GM21390 (cell line): ENCODE measurements around the gene PTX3.

Source experiments
- ATAC-seq: cut with Tn5 transposase; IDR thresholded peaks from one replicate; pipeline ENCODE4 v1.9.1; 2021; ENCODE audit not compliant: unreplicated experiment

The PTX3 gene

GRCh38 chr3:157420606-157421130, 16.0 kb upstream of the PTX3 start:
- ATAC-seq = no peak

GRCh38 chr3:157423337-157423736, 13.3 kb upstream of the PTX3 start:
- ATAC-seq = no peak

GRCh38 chr3:157427901-157428300, 8.7 kb upstream of the PTX3 start:
- ATAC-seq = no peak

GRCh38 chr3:157428853-157429252, 7.8 kb upstream of the PTX3 start:
- ATAC-seq = no peak

GRCh38 chr3:157429708-157430107, 6.9 kb upstream of the PTX3 start:
- ATAC-seq = no peak

- ATAC-seq = no peak
Measured at GRCh38 chr3:157438194-157438730, 1.6 kb downstream of the PTX3 start.

GRCh38 chr3:157441102-157441624, 4.5 kb downstream of the PTX3 start:
- ATAC-seq = no peak

- ATAC-seq = no peak
Measured at GRCh38 chr3:157442729-157443128, 6.1 kb downstream of the PTX3 start.

GRCh38 chr3:157443905-157444796, 7.5 kb downstream of the PTX3 start:
- ATAC-seq = no peak

- ATAC-seq = no peak
Measured at GRCh38 chr3:157444797-157445184, 8.1 kb downstream of the PTX3 start.

GRCh38 chr3:157445857-157446256, 9.2 kb downstream of the PTX3 start:
- ATAC-seq = no peak

GRCh38 chr3:157447026-157447694, 10.5 kb downstream of the PTX3 start:
- no peak for ATAC-seq

GRCh38 chr3:157452097-157452496, 15.4 kb downstream of the PTX3 start:
- ATAC-seq = no peak

- no peak for ATAC-seq
Measured at GRCh38 chr3:157453824-157454223, 17.2 kb downstream of the PTX3 start.

GRCh38 chr3:157459706-157460105, 23.1 kb downstream of the PTX3 start:
- ATAC-seq = no peak

GRCh38 chr3:157460253-157460652, 23.6 kb downstream of the PTX3 start:
- no peak for ATAC-seq

GRCh38 chr3:157463816-157464215, 27.2 kb downstream of the PTX3 start:
- ATAC-seq = no peak

GRCh38 chr3:157464321-157464720, 27.7 kb downstream of the PTX3 start:
- ATAC-seq = no peak

GRCh38 chr3:157465741-157466140, 29.1 kb downstream of the PTX3 start:
- no peak for ATAC-seq

GRCh38 chr3:157467200-157467599, 30.6 kb downstream of the PTX3 start:
- no peak for ATAC-seq

GRCh38 chr3:157469561-157470294, 33.1 kb downstream of the PTX3 start:
- ATAC-seq = no peak
